Kidney epithelial cell (primary cell): Measurements from ENCODE around the gene RECK. TPM values are rescaled to one million over a fixed set of nuclear protein-coding genes. Genes with fewer than 3 reads are reported as not detected.

Experiments
- total RNA-seq: library from RNA; depleted of rRNA; stranded (reverse); fragments of >200 nt; gene quantifications from 2 replicates; pipeline ENCODE4 v1.2.3, GENCODE V29; 2015

Gene RECK
- total RNA-seq, 1 donor from 2014 or later: 4.0 TPM

Other genes with a start within 250 kb of the RECK start
- gene NPR2, start 245.3 kb upstream of the RECK start, total RNA-seq: 35.9 and 39.8 TPM in 2 replicates
- not detected in 2 replicates for gene SPAG8, start 224.7 kb upstream of the RECK start, total RNA-seq
- gene HINT2, start 221.9 kb upstream of the RECK start, total RNA-seq: 46.1 and 54.9 TPM in 2 replicates
- not detected in 2 replicates for gene FAM221B, start 208.2 kb upstream of the RECK start, total RNA-seq
- 5.9 and 11.5 TPM in 2 replicates for gene TMEM8B, start 207.7 kb upstream of the RECK start, total RNA-seq
- not detected in 2 replicates for gene OR13J1, start 166.5 kb upstream of the RECK start, total RNA-seq
- 0.58 TPM in 1 of 2 replicates, not detected in the other for gene HRCT1, start 130.7 kb upstream of the RECK start, total RNA-seq
- gene SPAAR, start 127.4 kb upstream of the RECK start, total RNA-seq: not detected in 2 replicates
- not detected in 2 replicates for gene OR2S2, start 78.8 kb upstream of the RECK start, total RNA-seq
- 38.6 and 43.1 TPM in 2 replicates for gene GLIPR2, start 99.8 kb downstream of the RECK start, total RNA-seq
- gene CCIN, start 132.5 kb downstream of the RECK start, total RNA-seq: not detected in 2 replicates
- gene CLTA, start 154.0 kb downstream of the RECK start, total RNA-seq: 482 and 576 TPM in 2 replicates
- gene GNE, start 221.5 kb downstream of the RECK start, total RNA-seq: 21.4 and 23.9 TPM in 2 replicates